NB4 (cell line): ENCODE measurements around the gene GPR142.

Experiments
- MYC ChIP-seq: IDR thresholded peaks from 2 replicates; pipeline ENCODE4 v1.6.1; 2011; ENCODE audit warnings: low read depth, low read length
- POLR2A ChIP-seq: IDR thresholded peaks from 2 replicates; pipeline ENCODE4 v1.6.1; 2011; ENCODE audit warnings: mild to moderate bottlenecking; ENCODE audit not compliant: insufficient read length; ENCODE audit errors: extremely low read depth
- TF ChIP-seq, protein P1 (sequence below): IDR thresholded peaks from one replicate; pipeline ENCODE4 v1.5.1; 2012; ENCODE audit warnings: low read depth, low read length
- TF ChIP-seq, protein P2 (sequence below): IDR thresholded peaks from 2 replicates; pipeline ENCODE4 v1.6.1; 2011; ENCODE audit warnings: low read depth, low read length

DNA sequence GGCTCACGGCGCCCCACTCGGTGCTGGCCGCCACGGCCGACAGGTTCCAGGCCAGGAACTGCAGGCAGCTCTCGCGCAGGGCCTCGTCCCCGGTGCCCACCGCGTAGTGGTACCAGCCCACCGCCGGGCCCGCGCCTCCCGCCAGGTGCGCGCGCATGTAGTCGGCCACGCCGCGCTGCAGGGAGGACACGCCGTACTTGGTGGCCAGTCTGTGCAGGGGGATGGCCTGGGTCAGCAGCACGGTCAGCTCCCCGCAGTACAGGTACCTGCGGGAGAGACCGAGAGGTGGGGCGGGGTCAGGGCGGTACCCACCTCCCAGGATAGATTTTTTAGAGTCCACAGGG is 9.9 kb upstream of the GPR142 start:
- TF ChIP-seq POLR2A, result no peak
- TF ChIP-seq, protein P1, sequence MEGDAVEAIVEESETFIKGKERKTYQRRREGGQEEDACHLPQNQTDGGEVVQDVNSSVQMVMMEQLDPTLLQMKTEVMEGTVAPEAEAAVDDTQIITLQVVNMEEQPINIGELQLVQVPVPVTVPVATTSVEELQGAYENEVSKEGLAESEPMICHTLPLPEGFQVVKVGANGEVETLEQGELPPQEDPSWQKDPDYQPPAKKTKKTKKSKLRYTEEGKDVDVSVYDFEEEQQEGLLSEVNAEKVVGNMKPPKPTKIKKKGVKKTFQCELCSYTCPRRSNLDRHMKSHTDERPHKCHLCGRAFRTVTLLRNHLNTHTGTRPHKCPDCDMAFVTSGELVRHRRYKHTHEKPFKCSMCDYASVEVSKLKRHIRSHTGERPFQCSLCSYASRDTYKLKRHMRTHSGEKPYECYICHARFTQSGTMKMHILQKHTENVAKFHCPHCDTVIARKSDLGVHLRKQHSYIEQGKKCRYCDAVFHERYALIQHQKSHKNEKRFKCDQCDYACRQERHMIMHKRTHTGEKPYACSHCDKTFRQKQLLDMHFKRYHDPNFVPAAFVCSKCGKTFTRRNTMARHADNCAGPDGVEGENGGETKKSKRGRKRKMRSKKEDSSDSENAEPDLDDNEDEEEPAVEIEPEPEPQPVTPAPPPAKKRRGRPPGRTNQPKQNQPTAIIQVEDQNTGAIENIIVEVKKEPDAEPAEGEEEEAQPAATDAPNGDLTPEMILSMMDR, result no peak
- TF ChIP-seq, protein P2, sequence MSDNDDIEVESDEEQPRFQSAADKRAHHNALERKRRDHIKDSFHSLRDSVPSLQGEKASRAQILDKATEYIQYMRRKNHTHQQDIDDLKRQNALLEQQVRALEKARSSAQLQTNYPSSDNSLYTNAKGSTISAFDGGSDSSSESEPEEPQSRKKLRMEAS, result no peak
- no peak for TF ChIP-seq MYC
